H1 (cell line): ENCODE measurements around the gene RGS5. TPM values are rescaled to one million over a fixed set of nuclear protein-coding genes. Genes with fewer than 3 reads are reported as not detected.

ENCODE experiments used
- SRF ChIP-seq: IDR thresholded peaks from 2 replicates; pipeline ENCODE4 v1.6.1; 2011; ENCODE audit warnings: mild to moderate bottlenecking, low read depth, low read length, moderate library complexity
- polyA plus RNA-seq, 7 experiments: library from polyadenylated mRNA; depleted of rRNA in 3 of 7; stranded (reverse) in 5 of 7; unstranded in 2 of 7; fragments of >200 nt in 5 of 7; fragments of 200-250 nt in 2 of 7; gene quantifications; 1 replicate in 5 of 7; 2 replicates in 1 of 7; 4 replicates in 1 of 7; pipeline versions ENCODE4 v1.2.1 to v1.2.3, GENCODE V29; 2011 to 2013; ENCODE audit warnings: missing spikeins in 2 of 7, mixed read lengths in 2 of 7
- total RNA-seq: library from RNA; stranded (reverse); fragmentation: NEBNext Ultra II Directional; extraction: Animal tissue kit (Norgen Biotek cat#: 25700); gene quantifications from 2 replicates; pipeline ENCODE4 v1.2.1, GENCODE V29; 2021
- TF ChIP-seq, protein P1 (sequence below): IDR thresholded peaks from 2 replicates; pipeline ENCODE4 v1.6.1; 2011; ENCODE audit warnings: low read depth, mild to moderate bottlenecking, low read length; ENCODE audit not compliant: insufficient read depth

The RGS5 gene
- total and polyA plus RNA-seq, 2 of the 8 experiments (the other 6 are each of a cell fraction or from before 2014, with no cell fraction given): 75.5 to 103 TPM

DNA sequence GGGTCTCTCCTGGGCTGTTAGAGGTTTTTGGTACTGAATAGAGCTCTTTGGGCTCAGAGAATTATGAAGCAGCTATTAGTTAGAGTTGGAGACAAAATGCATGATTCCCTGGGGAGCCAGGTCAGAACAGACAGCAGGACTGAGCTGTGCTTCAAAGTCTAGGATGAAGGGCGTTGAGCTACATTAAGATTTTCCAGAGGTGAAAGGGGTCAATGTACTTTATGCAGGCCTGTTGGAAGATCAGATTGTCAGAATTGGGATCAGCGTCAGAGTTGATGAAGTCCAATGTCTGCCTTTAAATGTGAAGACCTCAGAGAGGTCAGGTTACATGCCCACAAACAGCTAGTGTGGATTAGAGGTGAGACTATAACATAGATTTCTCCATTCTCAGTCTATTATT is 53.8 kb downstream of the RGS5 start (continued):
- TF ChIP-seq, protein P1, sequence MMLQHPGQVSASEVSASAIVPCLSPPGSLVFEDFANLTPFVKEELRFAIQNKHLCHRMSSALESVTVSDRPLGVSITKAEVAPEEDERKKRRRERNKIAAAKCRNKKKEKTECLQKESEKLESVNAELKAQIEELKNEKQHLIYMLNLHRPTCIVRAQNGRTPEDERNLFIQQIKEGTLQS: no peak
- no peak for TF ChIP-seq SRF
- TF ChIP-seq, all 59 proteins: peak for 0
